Astrocyte of the spinal cord (primary cell): ENCODE data around the gene TMEM213.

Source experiments
- DNase-seq: peaks from one replicate; pipeline ENCODE4 v3.0.0; 2011; ENCODE audit warnings: low read depth, low spot score
- H3K4me3 ChIP-seq: 2 replicates; pipeline ENCODE4 v1.5.1; 2011; ENCODE audit warnings: low read depth, mild to moderate bottlenecking, low read length, moderate library complexity
- CTCF ChIP-seq: IDR thresholded peaks from 2 replicates; pipeline ENCODE4 v1.5.1; 2012; ENCODE audit warnings: low read depth, mild to moderate bottlenecking, low read length, inconsistent platforms
- in situ Hi-C: cut with HindIII; loops from 2 replicates; pipeline ENCODE4 v1.10.0; 2017; ENCODE audit warnings: low sequenced_read_pairs

The TMEM213 gene

GRCh38 chr7:138843632-138844580 lies 46.1 kb downstream of the TMEM213 start:
- in situ Hi-C loops = no loop called here
- no peak overlapping the region for H3K4me3 ChIP-seq
- DNase-seq = no peak
- TF ChIP-seq CTCF = no peak

GRCh38 chr7:138845711-138846110 lies 47.9 kb downstream of the TMEM213 start:
- no peak overlapping the region for H3K4me3 ChIP-seq
- TF ChIP-seq CTCF = no peak
- in situ Hi-C loops = no loop called here
- no peak for DNase-seq

GRCh38 chr7:138848056-138848980 lies 50.5 kb downstream of the TMEM213 start:
- in situ Hi-C loops = no loop called here
- no peak overlapping the region for H3K4me3 ChIP-seq
- peak; percentile 67 for DNase-seq
- TF ChIP-seq CTCF = no peak

- TF ChIP-seq CTCF = no peak
- no peak overlapping the region for H3K4me3 ChIP-seq
- in situ Hi-C loops = no loop called here
- no peak for DNase-seq
These were observed 51.9 kb downstream of the TMEM213 start for GRCh38 chr7:138849701-138850100.

- in situ Hi-C loops = no loop called here
- no peak for DNase-seq
- H3K4me3 ChIP-seq = no peak overlapping the region
- no peak for TF ChIP-seq CTCF
These were observed 54.7 kb downstream of the TMEM213 start for GRCh38 chr7:138852469-138852868.

- in situ Hi-C loops = no loop called here
- H3K4me3 ChIP-seq = no peak overlapping the region
- DNase-seq = no peak
- TF ChIP-seq CTCF = no peak
These were observed 55.7 kb downstream of the TMEM213 start for GRCh38 chr7:138853448-138853847.
